ENCODE measurements around the gene OR51A4.
"Not testable (repeated sequence)": the region's sequence is repeated elsewhere in the genome, so short reads cannot be mapped to it uniquely, and the experiment has no call there.

The OR51A4 gene
- total RNA-seq: 0 reads per million in 3 experiments

DNA sequence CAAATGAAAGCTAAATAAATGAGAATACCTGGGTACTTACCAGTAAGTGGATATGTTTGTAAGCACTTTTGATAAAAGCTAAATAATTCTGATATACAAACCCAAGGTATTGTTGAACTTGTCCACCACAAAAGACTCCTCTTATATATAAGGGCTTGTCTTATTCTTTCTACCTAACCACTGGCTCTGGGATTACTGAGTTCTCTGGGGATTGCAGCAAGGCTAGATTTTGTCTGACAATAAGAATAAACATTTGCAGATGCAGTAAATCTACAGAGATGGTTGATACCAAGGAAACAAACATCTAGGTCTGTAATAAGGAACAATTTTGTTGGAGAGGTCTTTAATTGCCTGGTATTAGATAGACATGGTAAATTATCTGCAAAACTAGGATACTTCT is at the start of gene OR51A4:
Gene OR51A4, minus strand, starts transcription at position 101 of the 400 bp plus-strand sequence. CDS start 505 bp downstream, outside the sequence.
- DNase-seq: no peak

- no peak for DNase-seq
These were observed 47.1 kb upstream of the OR51A4 start, which contains the start of gene OR51L1 for GRCh38 chr11:4994551-4994950. TSS of gene OR51L1 (plus strand) at chr11:4994851. CDS start at chr11:4998983, 4,132 bp downstream.

DNA sequence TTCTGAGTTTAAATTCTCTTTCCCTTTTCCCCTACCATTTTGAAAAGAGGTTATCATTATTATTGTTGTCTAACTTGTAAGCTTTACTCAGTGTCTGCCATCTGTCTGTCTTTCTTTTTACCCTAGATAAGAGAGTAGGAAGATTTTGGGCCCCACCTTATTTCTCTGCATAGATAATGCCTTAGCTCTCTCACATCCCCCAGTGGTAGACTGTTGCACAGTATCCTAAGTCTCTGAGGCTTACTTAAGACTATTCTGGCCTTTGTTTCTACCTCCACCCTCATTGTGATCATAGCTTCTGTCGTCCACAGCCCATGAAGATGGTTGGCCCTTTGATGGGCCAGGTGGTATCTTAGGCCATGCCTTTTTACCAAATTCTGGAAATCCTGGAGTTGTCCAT is 43.7 kb upstream of the OR51A4 start:
- no peak for DNase-seq

DNA sequence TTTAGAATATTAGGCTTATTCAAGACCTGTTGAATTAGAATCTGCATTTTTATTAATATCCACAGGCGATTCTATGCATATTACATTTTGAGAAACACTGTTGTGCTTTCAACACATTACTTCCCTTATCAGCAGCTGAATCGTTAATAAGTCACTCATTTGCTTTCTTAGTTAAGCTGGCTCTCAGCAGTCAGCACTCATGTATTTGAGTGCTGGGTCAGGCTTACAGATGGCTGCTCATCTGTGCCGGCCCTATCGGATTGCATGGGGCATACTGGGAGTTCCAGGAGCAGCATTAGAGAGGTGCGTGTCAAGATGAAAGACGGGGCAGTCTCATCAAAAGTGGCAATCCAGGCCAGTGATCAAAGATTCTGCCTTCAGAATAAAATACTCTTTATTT is 36.4 kb upstream of the OR51A4 start:
- no peak for DNase-seq

DNA sequence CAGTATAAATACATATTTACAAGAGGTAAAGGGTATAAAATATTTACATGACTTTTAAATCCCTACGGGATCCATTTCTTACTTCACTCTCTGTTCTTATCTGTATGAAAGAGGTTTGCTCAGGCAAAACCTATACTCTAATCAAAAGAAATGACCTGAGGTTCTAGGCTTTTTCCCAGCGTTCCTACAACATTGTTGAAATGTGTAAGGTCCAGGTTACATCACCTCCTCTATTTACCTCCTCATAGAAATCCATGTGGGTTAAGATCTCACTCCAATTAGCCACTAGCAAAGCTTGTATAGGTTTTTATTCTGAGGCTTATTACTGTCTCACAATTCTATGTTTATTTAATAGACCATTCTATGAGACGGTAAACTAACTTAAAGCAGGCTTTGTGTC is 35.3 kb upstream of the OR51A4 start:
- DNase-seq: no peak

GRCh38 chr11:4979036-4979435 is 31.6 kb upstream of the OR51A4 start:
- DNase-seq: no peak

DNA sequence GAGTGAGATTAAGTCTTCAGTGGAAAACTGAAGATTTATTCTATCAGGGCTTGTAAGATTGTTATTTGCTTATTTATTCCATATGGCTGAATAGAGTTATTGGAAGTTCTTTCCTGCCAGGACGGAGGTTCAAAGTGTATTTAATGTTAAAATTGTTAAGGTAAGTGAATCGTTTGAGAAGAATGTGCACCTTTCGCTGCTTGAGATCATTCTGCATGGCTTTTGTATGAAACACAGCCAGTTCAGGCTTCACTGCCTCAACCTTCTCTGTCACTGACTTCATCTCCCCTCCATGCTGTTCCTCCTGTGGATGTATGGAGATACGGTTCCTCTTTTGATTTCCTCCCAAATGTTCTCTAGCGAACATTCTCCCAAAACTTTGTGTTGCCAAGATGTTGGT is 28.0 kb upstream of the OR51A4 start:
- DNase-seq: no peak

DNA sequence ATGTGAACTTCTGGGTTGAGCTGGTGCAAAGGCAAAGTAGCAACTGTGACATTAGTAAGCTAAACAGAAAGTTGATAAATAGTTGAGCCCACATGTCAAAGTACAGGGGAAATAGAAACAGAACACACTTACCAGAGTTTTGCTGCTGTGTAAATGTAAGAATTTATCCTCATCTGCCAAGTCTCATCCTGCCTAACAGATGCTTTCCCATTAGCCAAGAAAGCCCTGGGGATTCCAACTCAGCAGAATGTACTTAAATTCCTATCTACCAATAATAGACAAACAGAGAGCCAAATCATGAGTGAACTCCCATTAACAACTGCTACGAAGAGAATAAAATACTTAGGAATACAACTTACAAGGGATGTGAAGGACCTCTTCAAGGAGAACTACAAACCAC is 15.4 kb upstream of the OR51A4 start:
- no peak for DNase-seq

DNA sequence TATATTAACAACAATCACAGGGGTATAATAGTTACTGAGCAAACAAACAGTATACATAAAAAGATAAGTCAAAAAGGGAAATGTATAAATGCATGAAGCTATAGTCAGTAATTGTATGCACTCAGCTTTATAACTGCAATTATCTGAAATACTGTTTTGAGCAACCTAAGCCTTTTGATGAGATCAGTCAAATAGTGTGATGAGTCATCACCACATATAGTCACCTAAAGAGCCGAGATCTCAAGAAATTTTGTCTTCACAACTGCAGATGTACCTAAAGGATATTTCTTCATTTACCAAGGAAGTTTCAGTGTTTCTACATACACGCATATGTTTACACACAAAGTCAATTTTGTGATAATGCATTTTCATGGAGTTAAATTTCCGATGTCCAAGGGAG is 13.5 kb upstream of the OR51A4 start:
- DNase-seq: no peak

- DNase-seq: no peak
These were observed 10.0 kb upstream of the OR51A4 start for GRCh38 chr11:4957396-4957795.

- not testable (repeated sequence) for DNase-seq
These were observed 8.2 kb upstream of the OR51A4 start, which contains the start of gene OR51A2 for GRCh38 chr11:4955613-4956012. TSS of gene OR51A2 (minus strand) at chr11:4955713. CDS start at chr11:4955713, 0 bp downstream.

DNA sequence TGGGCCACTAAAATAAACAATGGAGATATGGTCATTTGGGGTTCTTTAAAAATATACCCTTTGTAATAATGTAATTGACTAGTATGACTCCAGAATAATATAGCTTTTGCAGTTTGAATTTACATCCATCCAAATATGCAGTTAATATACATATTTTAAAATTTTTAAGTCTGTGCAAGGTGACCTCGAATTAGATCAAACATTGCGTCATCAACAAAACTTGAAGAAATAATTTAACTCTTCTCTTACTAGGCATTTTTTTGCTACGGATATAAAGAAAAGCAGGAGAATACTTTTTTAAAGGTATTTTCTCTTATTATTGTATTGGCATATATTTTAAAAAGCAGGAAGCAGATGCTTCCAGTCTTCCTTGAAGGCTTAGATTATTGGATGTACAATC is 10.7 kb downstream of the OR51A4 start:
- DNase-seq: no peak

GRCh38 chr11:4932751-4933150 is 14.7 kb downstream of the OR51A4 start:
- DNase-seq: no peak

- DNase-seq: no peak
These were observed 20.8 kb downstream of the OR51A4 start for GRCh38 chr11:4926608-4927007.

- DNase-seq: no peak
These were observed 23.2 kb downstream of the OR51A4 start, which contains the start of gene OR51G1 for GRCh38 chr11:4924239-4924638. TSS of gene OR51G1 (minus strand) at chr11:4924339. CDS start at chr11:4924339, 0 bp downstream.

DNA sequence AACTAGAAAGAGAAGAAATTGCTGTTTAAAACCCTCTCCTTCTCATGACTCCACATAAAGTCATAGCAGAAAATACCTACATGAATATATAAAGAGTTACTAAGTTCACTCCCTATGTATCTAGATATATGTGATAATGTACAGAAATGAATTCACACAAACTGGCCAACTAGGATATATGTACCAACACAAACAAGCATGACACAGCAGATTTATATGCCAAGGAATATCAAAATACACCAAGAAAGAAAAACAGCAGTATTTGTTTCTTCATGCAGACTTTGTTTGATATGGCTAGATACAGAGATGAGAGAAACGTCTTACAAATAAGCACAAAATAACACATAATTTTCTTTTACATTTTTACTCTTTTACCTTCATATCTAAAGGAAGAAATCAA is 25.1 kb downstream of the OR51A4 start:
- DNase-seq: no peak

DNA sequence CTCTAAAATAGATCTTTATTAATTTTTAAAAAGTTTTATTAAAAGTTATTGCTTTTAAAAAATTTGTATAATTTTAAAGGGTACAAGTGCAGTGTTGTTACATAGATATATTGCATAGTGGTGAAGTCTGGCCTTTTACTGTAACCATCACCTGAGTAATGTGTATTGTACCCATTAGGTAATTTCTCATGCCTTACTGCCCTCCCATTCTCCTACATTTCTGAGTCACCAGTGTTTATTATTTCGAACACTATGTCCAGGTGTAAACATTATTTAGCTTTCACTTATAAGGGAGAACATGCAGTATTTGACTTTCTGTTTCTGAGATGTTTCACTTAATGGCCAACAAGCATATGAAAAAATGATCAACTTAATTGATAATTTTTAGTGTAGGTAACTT is 25.6 kb downstream of the OR51A4 start:
- no peak for DNase-seq

- DNase-seq: no peak
These were observed 28.2 kb downstream of the OR51A4 start, which contains the start of gene OR51G2 for GRCh38 chr11:4919250-4919649. TSS of gene OR51G2 (minus strand) at chr11:4919350. CDS start at chr11:4915663, 3,687 bp downstream.

DNA sequence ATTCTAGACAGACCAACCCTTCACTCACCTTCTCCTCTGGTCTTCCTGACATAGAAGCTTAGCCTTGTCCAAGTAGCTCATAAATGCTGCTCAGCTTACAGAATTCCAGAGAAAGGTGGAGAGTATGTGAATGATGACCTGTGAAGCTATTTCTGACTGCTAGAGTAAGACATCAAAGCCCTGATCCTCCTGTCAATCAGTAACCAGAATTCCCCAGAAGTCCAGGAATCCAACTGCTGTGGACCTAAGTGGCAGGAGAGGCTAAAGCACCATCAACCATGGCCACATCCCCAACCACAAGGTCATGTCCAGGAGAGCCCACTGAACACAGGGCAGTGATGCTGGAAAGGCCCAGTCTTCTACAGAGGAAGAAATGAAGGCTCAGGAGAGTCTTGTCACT is 30.8 kb downstream of the OR51A4 start:
- DNase-seq: no peak

DNA sequence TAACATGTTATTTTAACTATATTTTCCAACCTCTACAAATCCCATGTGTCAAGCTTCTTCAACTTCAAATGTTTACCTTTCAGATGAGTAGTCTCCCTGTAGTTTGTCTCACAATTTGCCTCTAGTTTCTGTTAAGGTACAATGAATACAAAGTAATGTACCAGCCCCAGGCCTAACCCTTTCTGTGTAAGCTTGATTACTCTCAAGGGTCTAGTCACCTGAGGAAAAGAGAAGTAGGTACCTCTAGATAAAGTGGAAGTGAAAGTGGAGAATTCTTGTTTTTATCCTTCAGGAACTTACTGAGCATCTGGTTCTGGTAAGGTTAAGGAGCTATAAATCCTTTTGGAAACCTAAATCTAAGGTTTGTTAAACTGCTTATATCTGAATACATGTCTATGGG is 43.9 kb downstream of the OR51A4 start, which contains the start of gene OR51A7:
Gene OR51A7, plus strand, starts transcription at position 300 of the 400 bp plus-strand sequence. CDS start 3,587 bp downstream, outside the sequence.
- DNase-seq: no peak
